Left forelimb (tissue), 1 donor: ENCODE data around the gene SGCD.

Experiments used
- DNase-seq: peaks from one replicate; pipeline ENCODE4 v3.0.0-alpha.2; 2018; ENCODE audit warnings: low spot score

Gene SGCD

GRCh38 chr5:156460471-156460870 lies 133.5 kb downstream of the SGCD start:
- DNase-seq, result no peak

- DNase-seq, result no peak
Measured at GRCh38 chr5:156466871-156467270, 139.9 kb downstream of the SGCD start.

DNA sequence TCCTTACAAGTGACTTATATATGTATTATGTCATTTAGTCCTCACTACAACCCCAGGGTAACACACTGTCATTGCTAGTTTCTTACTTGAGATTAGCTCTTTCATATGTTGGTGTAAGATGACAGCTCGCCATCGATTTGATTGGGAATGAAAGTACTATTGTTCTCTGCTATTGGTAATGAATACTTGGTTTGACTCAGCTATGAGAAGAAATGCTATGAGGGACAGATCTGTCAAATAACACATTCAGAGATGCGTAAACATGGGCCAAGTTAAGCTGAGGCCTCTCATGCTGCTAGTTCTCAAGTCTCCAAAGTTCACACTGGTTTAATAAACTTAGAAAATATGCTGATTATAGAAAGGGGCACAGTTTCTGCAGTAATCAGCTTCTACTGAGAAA lies 142.7 kb downstream of the SGCD start:
- DNase-seq, result no peak

GRCh38 chr5:156471893-156472292 lies 144.9 kb downstream of the SGCD start:
- DNase-seq, result no peak

DNA sequence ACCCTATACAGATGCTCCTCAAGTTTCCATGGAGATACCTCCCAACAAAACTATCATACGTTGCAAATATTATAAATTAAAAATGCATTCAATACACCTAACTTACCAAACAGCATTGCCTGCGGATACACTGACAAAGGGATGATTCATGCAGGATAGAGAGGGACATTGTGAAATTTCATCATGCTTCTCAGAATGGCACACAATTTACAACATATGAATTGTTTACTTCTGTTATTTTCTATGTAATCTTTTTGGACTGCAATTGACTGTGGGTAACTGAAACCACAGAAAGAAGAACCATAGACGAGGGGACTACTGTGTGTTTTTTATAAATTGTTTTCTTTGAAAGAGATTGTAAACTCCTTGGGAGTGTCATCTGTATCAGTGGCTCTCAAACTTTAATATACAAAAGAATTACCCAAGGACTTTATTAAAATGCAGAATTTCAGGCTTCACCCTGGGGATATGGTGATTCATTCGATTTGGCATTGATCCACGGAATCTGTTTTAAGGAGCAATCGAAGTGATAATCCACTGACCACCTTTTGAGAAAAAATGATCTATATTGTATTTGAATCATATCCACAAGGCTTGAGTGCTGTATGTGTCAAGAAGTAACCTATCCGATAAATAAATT lies 146.4 kb downstream of the SGCD start:
- DNase-seq, result no peak

GRCh38 chr5:156474251-156474650 lies 147.3 kb downstream of the SGCD start:
- DNase-seq, result no peak

- no peak for DNase-seq
Measured at GRCh38 chr5:156475182-156476157, 148.5 kb downstream of the SGCD start.

DNA sequence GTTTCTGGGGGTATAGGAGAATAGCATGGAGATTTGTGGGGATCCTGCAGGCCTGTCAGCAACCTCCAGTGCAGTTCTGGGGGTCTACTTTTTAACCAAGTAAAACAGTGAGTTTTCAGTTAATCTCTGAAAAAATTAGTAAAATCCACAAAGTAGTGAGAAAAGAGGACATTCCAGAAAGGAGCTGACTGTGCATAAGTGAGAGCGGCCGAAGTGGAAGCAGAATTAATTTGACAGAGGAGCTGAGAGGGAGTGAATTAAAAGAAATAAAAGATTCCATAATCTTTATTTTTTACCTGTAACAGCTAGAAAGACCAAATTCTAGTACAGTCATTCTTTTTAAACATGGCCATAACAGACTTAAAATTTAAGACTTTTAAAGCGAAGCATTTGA lies 149.2 kb downstream of the SGCD start:
- DNase-seq, result no peak

- DNase-seq, result no peak
Measured at GRCh38 chr5:156476678-156477077, 149.7 kb downstream of the SGCD start.

- DNase-seq, result no peak
Measured at GRCh38 chr5:156477196-156477595, 150.2 kb downstream of the SGCD start.

GRCh38 chr5:156479849-156480248 lies 152.9 kb downstream of the SGCD start:
- DNase-seq, result no peak

DNA sequence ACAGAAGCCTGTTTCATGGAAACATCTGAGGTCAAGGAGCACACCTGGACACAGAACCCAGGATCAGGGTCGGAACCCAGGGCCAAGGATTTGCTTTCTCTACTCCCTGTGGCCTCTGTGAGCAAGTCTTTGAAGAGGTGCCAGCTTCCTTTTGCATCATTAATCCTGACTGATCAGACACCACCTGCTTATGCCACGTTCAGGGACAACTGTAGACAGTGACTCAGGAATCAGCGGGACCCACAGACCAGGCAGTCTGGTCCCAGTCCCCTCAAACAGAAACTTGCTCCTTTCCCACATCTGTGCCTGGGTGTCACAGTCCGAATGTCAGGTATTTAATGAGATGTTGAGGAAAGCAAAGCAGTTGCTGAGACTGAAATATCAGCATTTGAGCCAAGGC lies 154.8 kb downstream of the SGCD start:
- DNase-seq, result no peak

- DNase-seq, result no peak
Measured at GRCh38 chr5:156482818-156483217, 155.9 kb downstream of the SGCD start.

DNA sequence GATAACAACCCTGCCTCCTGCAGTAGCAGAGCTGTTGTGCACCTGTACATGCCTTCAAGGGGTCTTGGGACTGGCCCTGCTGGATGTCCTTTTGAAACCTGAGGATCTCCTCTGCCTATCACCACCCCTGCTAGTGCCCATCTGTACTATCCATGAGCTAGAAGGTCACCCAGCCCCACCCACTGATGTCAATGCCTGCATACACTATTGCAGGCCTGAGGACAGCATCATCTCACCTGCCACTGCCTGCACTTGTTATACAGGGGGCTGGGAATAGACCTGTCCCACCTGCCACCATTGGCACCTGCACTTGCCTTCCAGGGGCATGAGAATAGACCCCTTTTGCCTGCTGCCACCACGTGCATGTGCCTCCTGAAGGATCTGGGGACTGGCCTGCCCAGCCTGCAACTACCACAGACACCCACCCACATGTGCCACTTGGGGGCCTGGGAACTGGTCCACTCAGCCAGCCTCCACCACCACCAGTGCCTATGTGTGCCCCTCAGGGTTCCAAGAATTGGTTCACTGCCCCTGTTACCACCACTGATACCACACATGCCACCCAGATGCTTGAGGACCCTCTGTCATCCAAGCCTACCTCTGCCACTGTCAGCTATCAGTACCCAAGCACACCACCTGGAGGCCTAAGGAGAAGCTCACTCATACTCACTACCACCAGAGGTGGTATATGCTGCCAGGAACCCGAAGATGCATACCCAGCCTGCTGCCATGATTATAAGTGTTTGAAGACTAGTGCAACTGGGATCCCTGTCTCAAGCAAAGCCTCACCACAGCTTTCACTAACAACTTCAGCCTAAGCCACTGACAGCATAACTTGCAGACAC lies 159.7 kb downstream of the SGCD start:
- DNase-seq, result no peak

GRCh38 chr5:156491766-156492165 lies 164.8 kb downstream of the SGCD start:
- no peak for DNase-seq

- no peak for DNase-seq
Measured at GRCh38 chr5:156496291-156496690, 169.3 kb downstream of the SGCD start.

- no peak for DNase-seq
Measured at GRCh38 chr5:156497804-156498208, 170.8 kb downstream of the SGCD start.

- no peak for DNase-seq
Measured at GRCh38 chr5:156498226-156498980, 171.4 kb downstream of the SGCD start.

GRCh38 chr5:156500755-156501154 lies 173.8 kb downstream of the SGCD start:
- DNase-seq, result no peak

DNA sequence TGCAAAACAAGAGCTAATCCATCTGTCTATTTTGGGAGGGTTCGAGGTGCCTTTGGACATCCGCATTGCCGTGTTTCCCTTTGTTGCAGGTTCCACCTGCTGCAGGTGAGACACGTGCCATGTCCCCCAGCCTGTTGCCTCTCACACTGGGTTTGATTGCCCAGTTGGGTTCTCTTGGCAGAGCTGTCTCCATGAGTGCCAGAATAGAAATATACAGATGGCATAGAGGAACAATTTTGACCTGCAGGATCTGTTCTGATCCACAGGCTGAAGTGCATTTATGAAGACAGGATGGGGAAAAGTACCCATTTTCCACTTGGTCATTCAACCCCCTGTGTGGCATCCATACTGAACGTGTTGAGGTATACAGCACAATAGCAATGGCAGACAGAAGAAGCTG lies 178.1 kb downstream of the SGCD start:
- no peak for DNase-seq

DNA sequence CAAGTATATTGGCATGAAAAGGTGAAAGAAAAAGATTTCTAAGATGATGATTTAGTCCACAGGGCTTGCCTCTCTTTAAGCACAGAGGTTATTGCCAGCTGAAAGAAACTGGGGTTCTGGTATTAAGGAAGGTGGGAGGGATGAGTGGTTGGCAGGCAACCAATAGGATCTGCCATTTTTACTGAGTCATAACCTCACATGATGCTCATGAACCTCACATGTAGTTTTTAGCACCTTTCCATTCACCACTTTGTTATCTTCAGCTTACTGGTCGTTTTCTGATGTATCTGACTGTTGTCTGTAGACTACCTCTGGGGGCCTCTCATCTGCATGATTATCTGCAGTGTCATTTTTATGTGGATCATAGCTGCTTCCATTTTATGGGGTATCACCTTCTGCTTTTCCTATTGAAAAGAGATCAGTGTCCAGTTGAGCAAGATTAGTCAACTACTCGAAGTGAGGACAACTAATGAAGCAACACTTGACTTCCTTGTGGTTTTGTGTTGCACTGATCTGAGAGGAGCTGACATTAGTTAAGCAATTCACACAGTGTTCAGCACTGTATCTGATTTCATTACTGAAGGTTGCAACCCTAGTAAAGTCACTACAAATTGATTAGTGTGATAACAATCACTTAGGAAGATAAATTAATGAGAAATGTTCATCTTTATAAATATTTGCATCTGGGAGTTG lies 186.3 kb downstream of the SGCD start:
- no peak for DNase-seq
